Measurements from ENCODE around the gene THSD8. TPM values are rescaled to one million over a fixed set of nuclear protein-coding genes. Genes with fewer than 3 reads are reported as not detected.
A peak's percentile ranks its signal among the peaks of the same experiment; 100 is the strongest.

THSD8 gene
- total RNA-seq, 6 donors from 2014 or later, result 4.6 to 6.0 TPM; not detected in 4

DNA sequence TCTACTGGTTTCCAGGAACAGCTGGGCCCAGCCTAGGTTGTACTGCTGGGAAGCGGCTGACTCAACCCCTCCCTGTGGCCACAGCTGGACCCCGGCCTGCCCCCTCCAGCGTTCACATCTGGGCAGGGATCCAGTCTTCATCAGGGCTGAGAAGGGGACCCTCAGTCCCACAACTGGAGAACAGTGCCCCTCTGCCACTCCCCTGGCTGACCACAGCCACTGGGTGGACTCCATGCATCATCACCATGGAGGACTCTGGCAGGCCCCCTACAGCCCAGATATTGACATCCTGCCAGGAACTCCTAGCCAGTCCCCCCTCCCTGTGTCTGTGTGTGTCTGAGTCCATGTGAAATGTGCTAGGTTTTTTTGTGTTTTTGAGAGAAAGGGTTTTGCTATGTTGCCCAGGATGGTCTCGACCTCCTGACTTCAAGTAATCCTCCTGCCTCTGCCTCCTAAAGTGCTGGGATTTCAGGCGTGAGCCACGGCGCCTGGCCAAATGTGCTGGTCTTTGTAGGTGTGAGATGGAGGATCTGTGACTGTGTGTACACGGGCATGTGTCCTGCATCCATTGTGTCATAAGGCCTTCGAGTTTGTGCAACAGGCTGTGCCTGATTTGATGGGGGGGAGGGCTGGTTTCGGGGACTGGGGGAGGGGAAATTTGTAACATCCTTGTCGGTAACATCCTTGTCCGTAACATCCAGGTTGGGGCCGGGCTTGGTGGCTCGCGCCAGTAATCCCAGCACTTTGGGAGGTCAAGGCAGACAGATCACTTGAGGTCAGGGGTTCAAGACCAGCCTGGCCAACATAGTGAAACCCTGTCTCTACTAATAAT, 22.5 kb upstream of the THSD8 start:
- peak in 3 of 4 donors; percentile 46 to 84 (median 63) for TF ChIP-seq EP300 (IDR thresholded peaks at IDR 0.05)
- TF ChIP-seq, protein P1, sequence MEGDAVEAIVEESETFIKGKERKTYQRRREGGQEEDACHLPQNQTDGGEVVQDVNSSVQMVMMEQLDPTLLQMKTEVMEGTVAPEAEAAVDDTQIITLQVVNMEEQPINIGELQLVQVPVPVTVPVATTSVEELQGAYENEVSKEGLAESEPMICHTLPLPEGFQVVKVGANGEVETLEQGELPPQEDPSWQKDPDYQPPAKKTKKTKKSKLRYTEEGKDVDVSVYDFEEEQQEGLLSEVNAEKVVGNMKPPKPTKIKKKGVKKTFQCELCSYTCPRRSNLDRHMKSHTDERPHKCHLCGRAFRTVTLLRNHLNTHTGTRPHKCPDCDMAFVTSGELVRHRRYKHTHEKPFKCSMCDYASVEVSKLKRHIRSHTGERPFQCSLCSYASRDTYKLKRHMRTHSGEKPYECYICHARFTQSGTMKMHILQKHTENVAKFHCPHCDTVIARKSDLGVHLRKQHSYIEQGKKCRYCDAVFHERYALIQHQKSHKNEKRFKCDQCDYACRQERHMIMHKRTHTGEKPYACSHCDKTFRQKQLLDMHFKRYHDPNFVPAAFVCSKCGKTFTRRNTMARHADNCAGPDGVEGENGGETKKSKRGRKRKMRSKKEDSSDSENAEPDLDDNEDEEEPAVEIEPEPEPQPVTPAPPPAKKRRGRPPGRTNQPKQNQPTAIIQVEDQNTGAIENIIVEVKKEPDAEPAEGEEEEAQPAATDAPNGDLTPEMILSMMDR (IDR thresholded peaks at IDR 0.05), result no peak
- TF ChIP-seq POLR2AphosphoS5 (IDR thresholded peaks at IDR 0.05), result peak; percentile 49 to 89
- no peak for TF ChIP-seq POLR2A (IDR thresholded peaks at IDR 0.05)
- DNase-seq (peak; percentile 62 to 80), ATAC-seq (ENCODE audit: low FRiP score in 2 of 2) (peak in 1 of 2 donors; percentile 26)
- Histone ChIP-seq H3K27ac (peak overlapping the region; percentile 93 to 99 (median 97)), H3K27me3 (no peaks in the 10 kb centered on the region), H3K4me3 (peak overlapping the region in 2 of 4 donors; percentile 62 to 66), H3K9me3 (no peaks in the 10 kb centered on the region), H3K36me3 (no peaks in the 10 kb centered on the region), H3K4me1 (peaks cover 57 to 79% (median 61%) of the 10 kb centered on the region in 4 donors)
- WGBS, 2 donors, result 60 to 67% methylated on average over 13 to 15 of the region's 15 CpGs

- peaks cover 74 to 84% (median 76%) of the 10 kb centered on the region in 4 donors for H3K4me1 ChIP-seq
- peak in 1 of 2 donors; percentile 76 for DNase-seq
- ATAC-seq (ENCODE audit: low FRiP score in 2 of 2), result no peak
These were observed 19.8 kb upstream of the THSD8 start for GRCh38 chr19:12782174-12782423.

GRCh38 chr19:12782424-12783290, 19.2 kb upstream of the THSD8 start:
- Histone ChIP-seq H3K4me3 (peak overlapping the region; percentile 18 to 52 (median 45)), H3K36me3 (no peaks in the 10 kb centered on the region), H3K27ac (peak overlapping the region; percentile 96 to 100 (median 98)), H3K9me3 (no peaks in the 10 kb centered on the region), H3K27me3 (no peaks in the 10 kb centered on the region), H3K4me1 (peaks cover 74 to 85% (median 76%) of the 10 kb centered on the region in 4 donors)
- peak; percentile 85 to 99 for DNase-seq
- peak; percentile 42 to 76 for ATAC-seq (ENCODE audit: low FRiP score in 2 of 2)
- TF ChIP-seq POLR2AphosphoS5 (IDR thresholded peaks at IDR 0.05) (peak; percentile 89 to 97), POLR2A (IDR thresholded peaks at IDR 0.05) (peak in 2 of 4 donors; percentile 37 to 87), EP300 (IDR thresholded peaks at IDR 0.05) (peak; percentile 92 to 97 (median 94))
- TF ChIP-seq, protein P1 (IDR thresholded peaks at IDR 0.05), result peak in 4 of 6 experiments; percentile 16 to 54 (median 37)
- 0 to 1% methylated on average over 10 to 60 of the region's 88 CpGs for WGBS, 2 donors

More at GRCh38 chr19:12782174-12782423, 19.8 kb upstream of the THSD8 start:
- Histone ChIP-seq H3K4me3 (peak overlapping the region in 3 of 4 donors; percentile 44 to 52 (median 46)), H3K9me3 (no peaks in the 10 kb centered on the region), H3K27ac (peak overlapping the region; percentile 96 to 100 (median 98)), H3K36me3 (no peaks in the 10 kb centered on the region), H3K27me3 (no peaks in the 10 kb centered on the region)
- TF ChIP-seq POLR2AphosphoS5 (IDR thresholded peaks at IDR 0.05) (no peak), POLR2A (IDR thresholded peaks at IDR 0.05) (no peak), EP300 (IDR thresholded peaks at IDR 0.05) (no peak)
- TF ChIP-seq, protein P1 (IDR thresholded peaks at IDR 0.05), result no peak
- 3% methylated on average over 5 to 9 of the region's 12 CpGs for WGBS, 2 donors

GRCh38 chr19:12783291-12783848, 18.5 kb upstream of the THSD8 start:
- H3K4me1 ChIP-seq, result peaks cover 77 to 86% (median 80%) of the 10 kb centered on the region in 4 donors
- H3K9me3 ChIP-seq, result no peaks in the 10 kb centered on the region
- no peaks in the 10 kb centered on the region for H3K36me3 ChIP-seq
- H3K27ac ChIP-seq, result peak overlapping the region; percentile 96 to 100 (median 98)
- no peaks in the 10 kb centered on the region for H3K27me3 ChIP-seq
- H3K4me3 ChIP-seq, result peak overlapping the region; percentile 18 to 52 (median 45)
- 8 to 9% methylated on average over 6 to 15 of the region's 16 CpGs for WGBS, 2 donors
- ATAC-seq (ENCODE audit: low FRiP score in 2 of 2), result peak in 1 of 2 donors; percentile 0
- no peak for TF ChIP-seq EP300 (IDR thresholded peaks at IDR 0.05)
- TF ChIP-seq, protein P1 (IDR thresholded peaks at IDR 0.05), result peak in 2 of 6 experiments; percentile 6 to 12
- no peak for TF ChIP-seq POLR2AphosphoS5 (IDR thresholded peaks at IDR 0.05)
- DNase-seq, result no peak
